HTERT RPE-1 (cell line): ENCODE measurements around the gene PTGER4.
"Not testable (repeated sequence)": the region's sequence is repeated elsewhere in the genome, so short reads cannot be mapped to it uniquely, and the experiment has no call there.

Experiments used
- in situ Hi-C: fragments of 300-500 bp; cut with MboI; formaldehyde crosslinking; loops from 4 replicates; pipeline ENCODE4 v1.14.3; 2020; ENCODE audit warnings: low sequenced_read_pairs

PTGER4 gene

DNA sequence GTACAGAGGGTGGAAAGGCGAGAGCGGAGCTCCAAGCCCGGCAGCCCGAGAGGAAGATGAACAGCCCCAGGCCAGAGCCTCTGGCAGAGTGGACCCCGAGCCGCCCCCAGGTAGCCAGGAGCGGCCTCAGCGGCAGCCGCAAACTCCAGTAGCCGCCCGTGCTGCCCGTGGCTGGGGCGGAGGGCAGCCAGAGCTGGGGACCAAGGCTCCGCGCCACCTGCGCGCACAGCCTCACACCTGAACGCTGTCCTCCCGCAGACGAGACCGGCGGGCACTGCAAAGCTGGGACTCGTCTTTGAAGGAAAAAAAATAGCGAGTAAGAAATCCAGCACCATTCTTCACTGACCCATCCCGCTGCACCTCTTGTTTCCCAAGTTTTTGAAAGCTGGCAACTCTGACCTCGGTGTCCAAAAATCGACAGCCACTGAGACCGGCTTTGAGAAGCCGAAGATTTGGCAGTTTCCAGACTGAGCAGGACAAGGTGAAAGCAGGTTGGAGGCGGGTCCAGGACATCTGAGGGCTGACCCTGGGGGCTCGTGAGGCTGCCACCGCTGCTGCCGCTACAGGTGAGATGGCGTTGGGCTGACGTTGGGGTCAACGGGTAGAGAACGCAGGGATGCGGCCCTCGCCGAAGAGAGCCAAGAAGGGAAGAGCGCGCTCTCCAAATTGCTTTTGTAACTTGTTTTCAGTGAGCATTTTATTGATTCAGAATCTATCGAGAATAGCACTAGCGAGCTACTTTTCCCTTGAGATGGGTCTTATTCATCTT is at the start of gene PTGER4:
TSS of gene PTGER4 (plus strand) at position 3 of the 769 bp plus-strand sequence. CDS start 1,079 bp downstream, outside the sequence.
- in situ Hi-C loops = no loop called here

GRCh38 chr5:40630126-40630525 is 49.6 kb upstream of the PTGER4 start:
- in situ Hi-C loops = no loop called here

GRCh38 chr5:40631236-40631635 is 48.5 kb upstream of the PTGER4 start:
- in situ Hi-C loops = no loop called here

GRCh38 chr5:40634154-40634553 is 45.6 kb upstream of the PTGER4 start:
- in situ Hi-C loops = no loop called here

GRCh38 chr5:40634593-40634992 is 45.1 kb upstream of the PTGER4 start:
- in situ Hi-C loops = no loop called here

DNA sequence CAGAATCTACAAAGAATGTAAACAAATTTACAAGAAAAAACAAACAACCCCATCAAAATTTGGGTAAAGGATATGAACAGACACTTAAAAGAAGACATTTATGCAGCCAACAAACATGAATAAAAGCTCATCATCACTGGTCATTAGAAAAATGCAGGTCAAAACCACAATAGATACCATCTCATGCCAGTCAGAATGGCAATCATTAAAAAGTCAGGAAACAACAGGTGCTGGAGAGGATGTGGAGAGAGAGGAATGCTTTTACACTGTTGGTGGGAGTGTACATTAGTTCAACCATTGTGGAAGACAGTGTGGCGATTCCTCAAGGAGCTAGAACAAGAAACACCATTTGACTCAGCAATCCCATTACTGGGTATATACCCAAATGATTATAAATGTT is 40.2 kb upstream of the PTGER4 start:
- in situ Hi-C loops = not testable (repeated sequence)

GRCh38 chr5:40646266-40646665 is 33.4 kb upstream of the PTGER4 start:
- in situ Hi-C loops = no loop called here

DNA sequence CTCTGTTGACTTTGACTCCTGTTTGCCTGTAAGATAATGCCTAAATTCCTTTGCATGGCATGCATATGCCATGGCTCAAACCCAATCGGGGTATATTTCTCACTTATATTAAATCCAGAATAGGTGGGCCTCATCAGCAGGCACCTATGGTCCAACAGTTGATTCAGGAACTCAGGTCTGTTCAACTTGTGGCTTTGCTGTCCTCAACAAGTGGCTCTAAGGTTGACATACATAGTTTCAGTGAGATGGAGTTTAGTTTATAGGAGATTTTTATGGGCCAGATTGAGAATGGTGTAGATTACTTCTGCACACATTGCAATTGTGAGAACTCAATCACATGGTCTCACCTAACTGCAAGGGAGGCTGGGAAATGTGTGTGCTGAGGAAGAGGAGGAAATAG is 31.6 kb upstream of the PTGER4 start:
- in situ Hi-C loops = no loop called here

DNA sequence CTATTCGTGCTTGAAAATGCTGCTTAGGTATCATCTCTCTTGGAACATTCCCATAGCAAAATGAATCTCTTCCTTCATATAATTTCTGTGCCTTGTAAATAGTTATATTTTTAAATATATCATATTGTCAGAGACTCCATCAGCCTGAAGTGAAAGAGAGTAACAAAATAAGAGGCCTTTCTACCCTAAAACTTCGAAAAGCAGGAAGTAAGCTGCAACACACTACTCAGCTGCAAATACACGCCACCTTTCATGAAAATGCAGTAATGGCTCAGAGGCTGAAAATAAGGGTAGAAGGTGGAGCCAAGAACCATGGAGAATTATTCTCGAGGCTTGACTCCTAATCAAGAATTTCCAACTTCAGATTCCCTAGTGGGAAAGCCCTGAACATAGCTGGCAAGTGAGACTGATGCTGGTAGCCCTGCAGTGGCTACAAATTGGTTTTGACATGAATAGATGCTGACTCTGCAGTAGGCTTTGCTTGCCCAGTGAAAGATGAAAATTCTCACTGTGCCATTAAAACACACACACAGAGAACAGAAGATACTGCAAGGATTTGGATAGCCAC is 30.2 kb upstream of the PTGER4 start:
- in situ Hi-C loops = no loop called here

- in situ Hi-C loops = no loop called here
Measured at GRCh38 chr5:40651201-40651600, 28.5 kb upstream of the PTGER4 start.

- in situ Hi-C loops = no loop called here
Measured at GRCh38 chr5:40652441-40653220, 27.1 kb upstream of the PTGER4 start.

DNA sequence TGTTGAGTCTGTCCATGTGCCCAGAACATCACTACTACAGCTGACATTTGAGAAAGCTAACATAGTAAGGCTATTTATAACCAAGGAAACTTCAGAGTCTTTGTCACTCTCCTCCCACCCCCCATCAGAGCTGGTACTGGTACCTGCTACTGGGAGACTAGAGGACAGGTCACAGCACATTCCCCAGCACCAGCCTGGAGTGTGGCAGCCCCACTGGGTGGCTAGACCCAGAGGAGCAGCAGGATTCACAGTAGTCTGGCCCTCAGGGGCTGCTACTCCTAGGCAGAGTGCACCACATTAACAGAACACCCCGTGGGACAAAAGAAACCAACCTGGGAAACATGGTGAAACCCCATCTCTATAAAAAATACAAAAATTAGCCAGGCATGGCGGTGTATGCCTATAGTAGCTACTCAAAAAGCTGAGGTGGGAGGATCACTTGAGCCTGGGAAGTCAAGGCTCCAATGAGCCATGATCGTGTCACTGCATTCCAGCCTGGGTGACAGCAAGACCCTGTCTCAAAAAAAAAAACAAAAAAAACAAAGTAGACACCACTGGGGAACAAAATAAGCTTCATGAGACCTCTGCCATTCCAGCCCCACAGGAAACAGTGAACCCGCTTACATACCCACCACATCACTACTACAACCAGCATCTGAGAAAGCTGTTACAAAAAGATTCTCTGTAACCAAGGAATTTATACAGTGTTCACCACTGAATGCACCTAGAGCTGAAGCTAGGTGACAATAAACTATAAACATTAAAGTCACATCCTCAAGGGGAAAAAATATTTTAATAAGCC is 26.3 kb upstream of the PTGER4 start:
- in situ Hi-C loops = no loop called here

DNA sequence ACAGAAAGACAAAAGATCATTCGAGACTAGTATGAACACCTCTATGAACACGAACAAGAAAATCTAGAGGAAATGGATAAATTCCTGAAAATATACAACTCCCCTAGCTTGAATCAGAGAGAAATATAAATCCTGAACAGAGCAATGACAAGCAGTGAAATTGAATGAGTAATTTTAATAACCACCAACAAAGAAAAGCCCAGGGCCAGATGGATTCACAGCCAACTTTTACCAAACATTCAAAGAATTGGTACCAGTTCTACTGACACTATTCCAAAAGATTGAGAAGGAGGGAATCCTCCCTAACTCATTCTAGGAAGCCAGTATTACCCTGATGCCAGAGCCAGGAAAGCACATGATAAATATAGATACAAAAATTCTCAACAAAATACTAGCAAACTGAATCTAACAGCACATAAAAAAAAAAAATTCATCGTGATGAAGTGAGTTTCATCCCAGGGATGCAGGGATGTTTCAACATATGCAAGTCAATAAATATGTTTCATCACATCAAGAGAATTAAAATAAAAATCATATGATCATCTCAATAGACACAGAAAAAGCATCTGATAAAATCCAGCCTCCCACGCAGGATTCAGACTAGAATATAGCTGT is 25.2 kb upstream of the PTGER4 start:
- in situ Hi-C loops = no loop called here

- in situ Hi-C loops = no loop called here
Measured at GRCh38 chr5:40655138-40655537, 24.6 kb upstream of the PTGER4 start.

- in situ Hi-C loops = not testable (repeated sequence)
Measured at GRCh38 chr5:40656091-40656490, 23.6 kb upstream of the PTGER4 start.

DNA sequence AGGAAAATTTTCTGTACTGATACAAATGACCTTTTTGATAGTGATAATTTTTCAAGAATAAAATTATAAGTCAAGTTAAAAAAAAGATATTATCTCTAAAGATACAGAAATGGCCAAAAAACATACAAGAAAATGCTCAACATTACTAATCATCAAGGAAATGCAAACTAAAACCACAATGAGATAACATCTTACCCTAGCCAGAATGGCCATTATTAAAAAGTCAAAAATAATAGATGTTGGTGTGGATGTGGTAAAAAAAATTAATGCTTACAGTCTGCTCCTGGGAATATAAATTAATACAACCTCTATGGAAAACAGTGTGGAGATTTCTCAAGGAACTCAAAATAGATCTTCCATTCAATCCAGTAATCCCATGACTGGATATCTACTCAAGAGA is 22.9 kb upstream of the PTGER4 start:
- in situ Hi-C loops = no loop called here

- in situ Hi-C loops = no loop called here
Measured at GRCh38 chr5:40660751-40661150, 19.0 kb upstream of the PTGER4 start.

- in situ Hi-C loops = no loop called here
Measured at GRCh38 chr5:40665635-40666298, 13.9 kb upstream of the PTGER4 start.

DNA sequence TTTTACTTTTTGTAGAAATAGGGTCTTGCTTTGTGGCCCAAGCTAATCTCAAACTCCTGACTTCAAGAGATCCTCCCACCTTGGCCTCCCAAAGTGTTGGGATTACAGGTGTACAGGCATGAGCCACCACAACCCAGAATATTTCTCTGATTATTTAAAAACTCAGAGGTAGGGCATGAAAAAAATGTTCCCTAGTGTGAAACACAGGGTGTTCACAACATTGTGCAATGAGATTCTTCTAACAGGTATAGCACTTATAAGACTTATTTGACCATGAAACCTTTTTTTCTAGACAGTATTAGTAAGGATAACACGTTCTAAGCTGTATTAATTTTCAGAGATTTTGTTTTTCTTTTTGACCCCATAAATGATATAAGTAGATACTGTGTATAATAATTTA is 13.1 kb upstream of the PTGER4 start:
- in situ Hi-C loops = no loop called here

DNA sequence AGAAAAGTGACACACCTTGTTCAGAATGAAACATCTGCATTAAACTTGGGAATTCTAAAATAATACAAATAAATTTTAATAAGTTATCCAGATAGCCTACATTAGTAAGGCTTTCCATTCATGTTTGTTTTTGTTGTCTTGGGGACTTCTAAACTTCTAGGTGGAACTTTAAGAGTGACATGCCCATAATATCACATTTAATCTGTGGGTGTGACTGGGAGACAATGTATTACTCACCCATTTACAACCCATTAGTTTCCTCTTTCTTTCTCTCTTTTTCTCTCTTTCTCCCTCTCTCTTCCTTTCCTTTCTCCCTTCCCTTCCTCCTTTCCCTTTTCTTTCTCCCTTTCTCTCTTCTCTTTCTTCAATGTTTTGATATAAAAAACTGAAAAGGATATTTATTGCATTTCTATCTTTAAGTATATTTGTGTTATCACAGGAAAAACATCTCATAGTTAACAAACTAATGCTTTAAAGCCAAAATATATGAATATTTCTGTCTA is 12.5 kb upstream of the PTGER4 start:
- in situ Hi-C loops = no loop called here
